HepG2 (cell line): ENCODE results near the gene CPT1C. TPM values are rescaled to one million over a fixed set of nuclear protein-coding genes. Genes with fewer than 3 reads are reported as not detected.

Experiments
- ELF4 ChIP-seq: sonication (generic); formaldehyde crosslinking; IDR thresholded peaks from 2 replicates; pipeline ENCODE4 v1.5.0; 2020; ENCODE audit warnings: missing genetic modification reagents, mild to moderate bottlenecking, moderate library complexity, borderline replicate concordance
- FOXJ3 ChIP-seq: sonication (generic); formaldehyde crosslinking; IDR thresholded peaks from 2 replicates; pipeline ENCODE4 v1.4.0; 2020; ENCODE audit warnings: missing genetic modification reagents, mild to moderate bottlenecking, borderline replicate concordance
- HNRNPUL1 ChIP-seq: fragments of 200-400 bp; formaldehyde crosslinking; IDR thresholded peaks from 2 replicates; pipeline ENCODE4 v1.6.1; 2017; ENCODE audit warnings: low read depth, mild to moderate bottlenecking, low read length, moderate library complexity
- HOXA7 ChIP-seq: sonication (generic); formaldehyde crosslinking; IDR thresholded peaks from 2 replicates; pipeline ENCODE4 v1.8.1; 2022; ENCODE audit warnings: mild to moderate bottlenecking, missing genetic modification reagents, moderate library complexity
- KDM2A ChIP-seq: sonication (generic); formaldehyde crosslinking; IDR thresholded peaks from 2 replicates; pipeline ENCODE4 v1.4.0; 2020; ENCODE audit warnings: low read depth, missing genetic modification reagents, borderline replicate concordance
- MAX ChIP-seq: IDR thresholded peaks from 2 replicates; pipeline ENCODE4 v1.6.1; 2012; ENCODE audit warnings: inconsistent platforms
- NR0B2 ChIP-seq: sonication (generic); formaldehyde crosslinking; IDR thresholded peaks from 2 replicates; pipeline ENCODE4 v1.4.0; 2020; ENCODE audit warnings: mild to moderate bottlenecking, missing genetic modification reagents
- PRDM15 ChIP-seq: sonication (generic); formaldehyde crosslinking; IDR thresholded peaks from 2 replicates; pipeline ENCODE4 v1.4.0; 2020; ENCODE audit warnings: missing genetic modification reagents
- RBM22 ChIP-seq: fragments of 200-400 bp; formaldehyde crosslinking; optimal IDR thresholded peaks from 2 replicates; pipeline ENCODE3; 2017; ENCODE audit warnings: mild to moderate bottlenecking, low read length, moderate library complexity
- TRIM22 ChIP-seq: fragments of 450-650 bp; IDR thresholded peaks from 2 replicates; pipeline ENCODE4 v1.6.1; 2017
- U2AF2 ChIP-seq: fragments of 200-400 bp; formaldehyde crosslinking; IDR thresholded peaks from 2 replicates; pipeline ENCODE4 v1.6.1; 2017; ENCODE audit warnings: low read depth, mild to moderate bottlenecking, low read length
- ZNF160 ChIP-seq: sonication (generic); formaldehyde crosslinking; IDR thresholded peaks from 2 replicates; pipeline ENCODE4 v1.8.0; 2022; ENCODE audit warnings: mild to moderate bottlenecking, inconsistent platforms, missing genetic modification reagents
- ZNF549 ChIP-seq: sonication (generic); formaldehyde crosslinking; IDR thresholded peaks from 2 replicates; pipeline ENCODE4 v1.5.0; 2020; ENCODE audit warnings: missing genetic modification reagents
- ZNF552 ChIP-seq: sonication (generic); formaldehyde crosslinking; IDR thresholded peaks from 2 replicates; pipeline ENCODE4 v1.9.0; 2022; ENCODE audit warnings: missing genetic modification reagents, mild to moderate bottlenecking, borderline replicate concordance
- ZNF775 ChIP-seq: sonication (generic); formaldehyde crosslinking; IDR thresholded peaks from 2 replicates; pipeline ENCODE4 v1.4.0; 2020; ENCODE audit warnings: missing genetic modification reagents, mild to moderate bottlenecking, moderate library complexity, borderline replicate concordance
- ZSCAN21 ChIP-seq: sonication (generic); formaldehyde crosslinking; IDR thresholded peaks from 2 replicates; pipeline ENCODE4 v1.8.0; 2022; ENCODE audit warnings: mild to moderate bottlenecking, missing genetic modification reagents, moderate library complexity, borderline replicate concordance
- polyA plus RNA-seq, 8 experiments: library from polyadenylated mRNA; depleted of rRNA in 3 of 8; stranded (reverse) in 7 of 8; unstranded in 1 of 8; fragments of >200 nt; fragmentation: Illumina TruSeq in 4 of 8; extraction: Trizol in 4 of 8; gene quantifications; 2 replicates each; pipeline versions ENCODE4 v1.2.1 to v1.2.3, GENCODE V29; 2011 to 2016; ENCODE audit warnings: low read depth in 4 of 8, missing spikeins in 1 of 8, mixed read lengths in 1 of 8; ENCODE audit not compliant: insufficient read depth in 1 of 8
- total RNA-seq, 5 experiments: library from RNA; depleted of rRNA; stranded (reverse); fragments of >200 nt; fragmentation: Illumina TruSeq; extraction: Trizol; gene quantifications; 2 replicates each; pipeline ENCODE4 v1.2.3, GENCODE V29; 2016; ENCODE audit warnings: low read depth in 1 of 5

Gene CPT1C
- total and polyA plus RNA-seq, 2 of the 13 experiments (the other 11 are each of a cell fraction or from before 2014, with no cell fraction given): 0.18 TPM; not detected in 1

- TF ChIP-seq ZNF775 (no peak), NR0B2 (CRISPR knock-in tag) (peak; percentile 88), ZSCAN21 (CRISPR knock-in tag) (peak; percentile 86), ZNF160 (CRISPR knock-in tag) (peak; percentile 15; the same call in 1 of the 2 replicates), TRIM22 (no peak), HNRNPUL1 (no peak), HOXA7 (no peak), ZNF552 (no peak), U2AF2 (no peak), RBM22 (no peak), PRDM15 (CRISPR knock-in tag) (no peak), KDM2A (peak; percentile 50; the same call in 1 of the 2 replicates), ELF4 (CRISPR knock-in tag) (no peak), ZNF549 (CRISPR knock-in tag) (no peak), MAX (peak; percentile 97), FOXJ3 (CRISPR knock-in tag) (no peak)
Measured at GRCh38 chr19:49677231-49677900, 13.6 kb upstream of the CPT1C start, which contains the start of gene PRMT1 (continued).
